SK-N-SH treated with all-trans-retinoic acid at 6 μM for 48 hours (cell line): ENCODE measurements around the gene HBQ1.

Experiments used
- ARNTL ChIP-seq: fragments of 450-650 bp; formaldehyde crosslinking; IDR thresholded peaks from 2 replicates; pipeline ENCODE4 v1.5.0; 2020; ENCODE audit warnings: low read depth, mild to moderate bottlenecking, moderate library complexity, borderline replicate concordance
- RARB ChIP-seq: fragments of 250-450 bp; sonication (Bioruptor Pico); IDR thresholded peaks from 2 replicates; pipeline ENCODE4 v1.8.0; 2021; ENCODE audit warnings: mild to moderate bottlenecking, moderate library complexity

- no peak for TF ChIP-seq RARB (CRISPR knock-in tag)
- no peak for TF ChIP-seq ARNTL (CRISPR knock-in tag)
These were observed 2.9 kb upstream of the HBQ1 start for GRCh38 chr16:177394-177822.
